ENCODE measurements around the gene NDUFA12. TPM values are rescaled to one million over a fixed set of nuclear protein-coding genes. Genes with fewer than 3 reads are reported as not detected.

The NDUFA12 gene
- total RNA-seq, 1 experiment from 2014 or later, result 79.7 TPM

DNA sequence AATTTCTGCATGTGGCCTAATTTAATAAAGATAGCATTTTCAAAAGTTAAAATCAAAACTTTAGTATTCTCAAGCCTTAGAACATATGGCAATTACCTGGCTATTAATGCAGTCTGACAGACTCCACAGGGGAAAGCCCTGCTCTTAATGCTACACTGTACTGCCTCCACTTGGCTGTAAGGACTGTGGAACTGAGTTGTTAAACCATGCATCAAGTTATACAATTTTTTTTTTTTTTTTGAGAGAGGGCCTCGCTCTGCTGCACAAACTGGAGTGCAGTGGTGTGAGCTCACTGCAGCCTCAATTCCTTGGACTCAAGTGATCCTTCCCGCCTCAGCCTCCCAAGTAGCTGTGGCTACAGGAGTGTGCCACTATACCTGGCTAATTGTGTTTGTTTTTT lies 19.0 kb upstream of the NDUFA12 start:
- Histone ChIP-seq H3K79me2 (ENCODE audit: insufficient read depth, low read length) (no peaks in the 10 kb centered on the region), H3K27ac (ENCODE audit: low read depth, low read length) (no peak overlapping the region), H3K9me2 (ENCODE audit: insufficient read depth) (no peaks in the 10 kb centered on the region), H4K20me1 (ENCODE audit: insufficient read depth) (no peaks in the 10 kb centered on the region), H3K9me3 (ENCODE audit: control insufficient read depth in 1 of 2, insufficient read depth in 1 of 2, low read depth in 1 of 2, low read length in 2 of 2) (no peaks in the 10 kb centered on the region), H3K36me3 (ENCODE audit: control insufficient read depth in 1 of 2, insufficient read depth in 2 of 2, low read length in 2 of 2) (peaks cover 3% of the 10 kb centered on the region in 2 experiments; a peak in 2 of 4 replicates), H3K4me1 (ENCODE audit: control insufficient read depth in 1 of 2, insufficient read depth in 2 of 2, low read length in 2 of 2) (peaks cover 4 to 15% of the 10 kb centered on the region in 2 experiments; a peak in 3 of 4 replicates), H3K9ac (ENCODE audit: low read length) (no peak overlapping the region), H3K27me3 (ENCODE audit: insufficient read depth, low read length) (no peaks in the 10 kb centered on the region), H2AFZ (ENCODE audit: low read depth, low read length, poor library complexity, severe bottlenecking) (no peak overlapping the region), H3K4me3 (replicated peaks in 1 of 2; ENCODE audit: low read depth in 1 of 2, low read length in 2 of 2) (no peak overlapping the region), H3K4me2 (ENCODE audit: low read length) (no peak overlapping the region)
- intact Hi-C loops (cut with micrococcal nuclease), result no loop called here
- RAD21 ChIA-PET (ENCODE audit: low non-redundant PET in 1 of 2, low total read pairs in 2 of 2, uncharacterized antibody in 2 of 2, unreplicated experiment in 2 of 2), result no interaction called here
- ATAC-seq, result no peak
- CTCF ChIA-PET, result no interaction called here
- no peak for TF ChIP-seq REST (IDR thresholded peaks at IDR 0.05; ENCODE audit: low read depth)
- no peak for DNase-seq (ENCODE audit: low read depth, low spot score)
- no TSS peak for BruUV-seq (replicated peaks)
- POLR2A ChIA-PET, result no interaction called here

GRCh38 chr12:95017482-95017881 lies 14.0 kb upstream of the NDUFA12 start:
- H4K20me1 ChIP-seq (ENCODE audit: insufficient read depth), result no peaks in the 10 kb centered on the region
- POLR2A ChIA-PET, result no interaction called here
- TSS peak; percentile 19 for BruUV-seq (replicated peaks)
- no peaks in the 10 kb centered on the region for H3K27me3 ChIP-seq (ENCODE audit: insufficient read depth, low read length)
- H3K4me2 ChIP-seq (ENCODE audit: low read length), result no peak overlapping the region
- no peak overlapping the region for H2AFZ ChIP-seq (ENCODE audit: low read depth, low read length, poor library complexity, severe bottlenecking)
- TF ChIP-seq POLR2AphosphoS5 (IDR thresholded peaks at IDR 0.05; ENCODE audit: low read depth, low read length) (no peak), CEBPB (IDR thresholded peaks at IDR 0.05; ENCODE audit: low read depth) (no peak), SIN3A (IDR thresholded peaks at IDR 0.05; ENCODE audit: low read depth) (no peak), CBX3 (IDR thresholded peaks at IDR 0.05; ENCODE audit: low read depth) (no peak)
- CTCF ChIA-PET, result no interaction called here
- no peak for DNase-seq (ENCODE audit: low read depth, low spot score)
- H3K4me3 ChIP-seq (replicated peaks in 1 of 2; ENCODE audit: low read depth in 1 of 2, low read length in 2 of 2), result no peak overlapping the region
- H3K9me2 ChIP-seq (ENCODE audit: insufficient read depth), result no peaks in the 10 kb centered on the region
- RAD21 ChIA-PET (ENCODE audit: low non-redundant PET in 1 of 2, low total read pairs in 2 of 2, uncharacterized antibody in 2 of 2, unreplicated experiment in 2 of 2), result no interaction called here
- intact Hi-C loops (cut with micrococcal nuclease), result no loop called here
- no peak overlapping the region for H3K27ac ChIP-seq (ENCODE audit: low read depth, low read length)
- no peaks in the 10 kb centered on the region for H3K9me3 ChIP-seq (ENCODE audit: control insufficient read depth in 1 of 2, insufficient read depth in 1 of 2, low read depth in 1 of 2, low read length in 2 of 2)
- no peak for ATAC-seq
- no peaks in the 10 kb centered on the region for H3K79me2 ChIP-seq (ENCODE audit: insufficient read depth, low read length)
- H3K4me1 ChIP-seq (ENCODE audit: control insufficient read depth in 1 of 2, insufficient read depth in 2 of 2, low read length in 2 of 2), result no peaks in the 10 kb centered on the region
- H3K9ac ChIP-seq (ENCODE audit: low read length), result no peak overlapping the region
- H3K36me3 ChIP-seq (ENCODE audit: control insufficient read depth in 1 of 2, insufficient read depth in 2 of 2, low read length in 2 of 2), result peaks cover 0 to 2% of the 10 kb centered on the region in 2 experiments; a peak in 1 of 4 replicates

All from HCT116 (cell line).